Retina (tissue), 1 donor: ENCODE measurements around the gene AKR1B15.

Experiments used
- DNase-seq: peaks from one replicate; pipeline ENCODE4 v3.0.0-alpha.2; 2016

Gene AKR1B15

DNA sequence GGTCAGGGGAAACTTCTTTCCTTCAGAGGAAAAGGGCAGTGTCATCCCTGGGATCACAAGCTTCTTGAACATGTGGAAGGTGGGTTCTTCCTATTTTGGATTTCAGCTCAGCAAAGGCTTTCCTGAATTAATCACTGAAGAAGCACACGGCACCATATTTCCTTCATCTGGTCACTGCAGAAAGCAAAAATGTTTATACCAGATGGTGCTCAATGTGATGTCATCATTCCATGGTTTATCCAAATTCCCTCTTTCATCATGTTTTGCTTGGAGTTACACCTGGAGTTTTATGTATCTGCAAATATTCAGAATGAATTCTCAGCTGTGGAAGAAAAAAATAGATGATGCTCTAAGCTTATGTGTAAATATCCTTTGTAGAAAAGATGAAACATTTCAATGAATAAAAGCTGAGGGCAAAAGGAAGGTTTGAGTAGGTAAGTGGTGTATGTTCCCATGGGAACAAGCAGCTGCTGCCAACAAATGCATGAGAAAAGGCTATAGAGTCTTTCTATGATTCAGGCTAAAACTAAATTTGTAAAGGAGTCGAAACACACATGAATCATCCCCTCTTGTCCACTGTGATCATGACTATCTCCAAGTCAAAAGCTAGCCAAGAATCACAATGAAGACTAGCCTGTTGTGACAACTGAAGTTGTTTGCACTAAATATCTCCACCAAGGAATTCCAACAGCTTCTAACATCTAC lies 70.9 kb downstream of the AKR1B15 start:
- no peak for DNase-seq

- DNase-seq = no peak
These were observed 73.5 kb downstream of the AKR1B15 start for GRCh38 chr7:134622303-134622995.

- no peak for DNase-seq
These were observed 74.3 kb downstream of the AKR1B15 start for GRCh38 chr7:134623193-134623592.

- DNase-seq = no peak
These were observed 76.6 kb downstream of the AKR1B15 start for GRCh38 chr7:134625550-134625949.

DNA sequence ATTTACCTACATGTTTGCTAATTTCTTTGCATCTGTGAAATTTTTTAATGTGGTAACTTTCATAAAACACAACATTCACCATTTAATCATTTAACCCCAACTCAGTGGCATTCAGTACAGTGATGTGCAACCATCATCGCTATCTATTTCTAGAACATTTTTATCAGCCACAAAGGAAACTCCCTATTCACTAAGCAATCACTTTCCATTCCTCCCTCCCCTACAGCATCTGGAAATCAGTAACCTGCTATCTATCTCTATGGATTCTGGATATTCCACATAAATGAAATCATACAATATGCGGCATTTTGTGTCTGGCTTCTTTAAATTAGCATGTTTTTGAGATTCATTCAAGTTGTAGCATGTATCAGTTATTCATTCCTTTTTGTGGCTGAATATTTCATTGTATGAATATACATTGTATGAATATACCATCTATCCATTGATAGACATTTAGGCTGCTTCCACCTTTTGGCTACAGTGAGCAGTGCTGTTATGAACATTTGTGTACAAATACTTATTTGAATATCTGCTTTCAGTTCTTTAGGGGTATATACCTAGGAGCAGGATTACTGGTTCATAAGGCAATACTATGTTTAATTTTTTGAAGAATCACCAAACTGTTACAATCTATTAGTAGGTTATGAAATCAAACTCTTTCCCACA lies 78.3 kb downstream of the AKR1B15 start:
- no peak for DNase-seq

GRCh38 chr7:134627775-134628153 lies 78.9 kb downstream of the AKR1B15 start:
- no peak for DNase-seq

- DNase-seq = no peak
These were observed 80.5 kb downstream of the AKR1B15 start for GRCh38 chr7:134629445-134629844.
